ENCODE data around the gene POU2AF1. TPM values are rescaled to one million over a fixed set of nuclear protein-coding genes. Genes with fewer than 3 reads are reported as not detected.
"Not testable (repeated sequence)": the region's sequence is repeated elsewhere in the genome, so short reads cannot be mapped to it uniquely, and the experiment has no call there.

The POU2AF1 gene
- total RNA-seq, 1 donor from 2014 or later = 0.72 TPM

DNA sequence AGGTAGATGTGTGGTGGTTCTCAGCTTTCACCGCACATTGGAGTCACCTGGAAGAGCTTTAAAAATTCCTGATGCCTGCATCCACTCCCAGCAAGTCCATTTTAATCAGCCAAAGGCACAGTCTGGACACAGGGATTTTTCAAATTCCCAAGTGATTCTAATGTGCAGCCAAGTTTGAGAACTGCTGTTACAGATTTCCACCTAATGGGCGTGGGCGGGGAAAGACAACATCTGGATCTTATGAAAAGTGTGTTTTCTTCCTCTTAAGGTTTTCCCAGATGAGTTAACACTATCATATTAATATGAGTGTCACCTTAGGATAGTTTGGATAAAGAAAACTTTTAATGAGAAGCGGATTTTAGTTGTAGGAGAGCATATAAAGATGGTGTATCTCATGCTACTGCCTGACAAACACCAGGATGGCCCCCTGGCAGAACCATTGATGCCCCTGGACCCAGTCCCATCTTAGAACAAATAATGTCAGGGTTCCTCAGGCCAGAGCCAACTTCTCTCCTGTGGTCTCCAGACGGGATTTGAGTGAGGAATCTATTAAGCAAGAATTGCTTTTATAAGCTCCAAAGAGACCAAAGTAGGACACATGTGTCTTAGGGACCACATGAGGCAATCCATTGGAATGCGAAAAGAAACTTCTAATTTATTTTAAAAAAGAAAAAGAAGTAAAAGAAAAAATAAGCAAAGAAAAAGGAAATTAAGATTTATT is 31.9 kb downstream of the POU2AF1 start:
- DNase-seq = peak; percentile 64

GRCh38 chr11:111344032-111344431 is 35.0 kb downstream of the POU2AF1 start:
- DNase-seq = peak; percentile 35

DNA sequence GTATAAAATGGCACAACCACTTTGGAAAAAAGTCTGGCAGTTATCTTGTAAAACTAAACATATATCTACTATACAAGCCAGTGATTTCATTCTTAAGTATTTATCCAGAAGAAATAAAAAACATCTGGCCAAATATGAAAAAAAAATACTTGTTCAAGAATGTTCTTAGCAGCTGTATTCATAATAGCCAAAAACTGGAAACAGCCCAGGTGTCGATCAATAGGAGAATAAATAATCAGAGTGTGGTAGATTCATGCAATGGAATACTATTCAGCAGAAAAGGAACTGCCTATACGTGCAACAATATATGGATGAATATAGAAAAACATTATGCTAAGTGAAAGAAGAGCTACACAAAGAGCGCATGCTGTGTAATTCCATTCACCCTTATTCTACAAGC is 36.7 kb downstream of the POU2AF1 start:
- DNase-seq = no peak

DNA sequence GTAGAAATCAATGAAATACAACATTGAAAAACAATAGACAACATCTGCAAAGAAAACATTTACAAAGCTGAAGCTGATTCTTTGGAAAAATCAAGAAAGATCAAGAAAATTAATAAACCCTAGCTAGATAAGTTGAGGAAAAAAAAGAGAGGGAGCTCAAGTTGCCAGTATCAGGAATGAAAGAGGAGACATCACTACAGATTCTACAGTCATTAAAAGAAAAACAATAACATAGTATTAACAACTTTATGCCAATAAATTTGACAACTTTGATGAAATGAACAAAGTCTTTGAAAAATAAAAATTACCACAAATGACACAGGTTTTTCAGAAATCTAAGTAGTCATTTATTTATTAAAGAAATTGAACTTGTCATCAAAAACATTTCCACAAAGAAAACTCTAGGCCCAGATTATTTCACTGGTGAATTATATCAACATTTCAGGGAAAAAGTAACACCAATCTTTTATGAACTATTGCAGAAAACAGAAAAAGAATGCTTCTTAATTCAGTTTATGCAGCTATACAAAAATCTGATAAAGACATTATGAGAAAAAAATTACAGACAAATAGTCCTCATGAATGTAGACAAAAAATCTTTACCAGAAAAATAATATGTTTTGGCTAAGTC is 39.2 kb downstream of the POU2AF1 start:
- no peak for DNase-seq

- DNase-seq = no peak
Measured at GRCh38 chr11:111336582-111337256, 42.4 kb downstream of the POU2AF1 start.

DNA sequence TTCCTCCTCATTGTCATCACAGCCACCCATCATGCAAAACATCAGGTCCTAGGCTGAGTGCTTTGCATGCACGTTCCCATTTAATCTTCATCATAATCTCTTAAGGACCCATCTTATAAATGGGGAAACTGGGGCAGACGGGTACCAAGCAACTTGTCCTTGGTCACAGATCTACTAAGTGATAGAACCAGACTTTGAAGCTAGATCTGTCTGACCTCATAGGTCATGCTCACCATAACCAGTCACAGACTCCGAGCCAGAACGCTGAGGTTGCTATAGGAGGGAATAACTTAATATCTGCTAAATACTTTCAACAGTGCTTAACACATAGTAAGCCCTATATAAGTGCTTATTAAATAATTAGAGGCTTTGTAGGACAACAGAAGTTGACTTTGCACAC is 43.0 kb downstream of the POU2AF1 start:
- no peak for DNase-seq

- DNase-seq = no peak
Measured at GRCh38 chr11:111335549-111335948, 43.5 kb downstream of the POU2AF1 start.

- DNase-seq = no peak
Measured at GRCh38 chr11:111334532-111335502, 44.3 kb downstream of the POU2AF1 start.

DNA sequence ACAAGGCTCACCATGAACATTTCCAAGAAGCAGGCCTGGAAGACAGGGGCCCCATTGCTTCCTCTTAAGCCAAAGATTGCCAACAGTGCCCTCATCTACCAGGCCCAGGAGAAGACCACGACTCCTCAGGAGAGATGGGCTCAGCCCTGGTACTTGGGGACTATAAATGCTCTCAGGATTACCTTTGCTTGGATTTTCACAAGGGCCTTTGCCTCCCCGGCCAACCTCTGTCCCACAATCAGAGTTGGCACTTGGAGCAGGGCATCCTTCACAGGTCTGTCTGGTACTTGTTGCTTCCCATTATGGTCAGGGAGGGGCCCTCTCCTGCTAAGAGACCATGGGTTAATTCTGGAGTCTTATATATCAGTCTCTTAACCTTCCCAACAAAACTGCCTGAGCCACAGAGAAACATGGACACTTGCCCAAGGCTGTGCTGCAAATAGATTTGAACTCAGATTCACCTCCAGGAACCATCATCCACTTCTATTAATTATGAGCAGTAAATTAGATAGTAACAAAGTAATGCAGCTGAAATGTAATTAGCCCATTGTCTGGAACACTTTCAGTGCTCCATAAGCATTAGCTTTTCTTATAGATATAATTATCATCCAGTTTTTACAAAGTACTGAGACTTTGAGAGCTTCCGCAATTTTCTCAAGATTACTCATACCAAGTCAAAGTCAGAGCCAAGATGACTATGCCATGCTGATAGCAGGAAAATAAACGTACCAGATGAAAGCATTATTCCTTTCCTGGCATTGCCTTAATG is 47.2 kb downstream of the POU2AF1 start:
- no peak for DNase-seq

DNA sequence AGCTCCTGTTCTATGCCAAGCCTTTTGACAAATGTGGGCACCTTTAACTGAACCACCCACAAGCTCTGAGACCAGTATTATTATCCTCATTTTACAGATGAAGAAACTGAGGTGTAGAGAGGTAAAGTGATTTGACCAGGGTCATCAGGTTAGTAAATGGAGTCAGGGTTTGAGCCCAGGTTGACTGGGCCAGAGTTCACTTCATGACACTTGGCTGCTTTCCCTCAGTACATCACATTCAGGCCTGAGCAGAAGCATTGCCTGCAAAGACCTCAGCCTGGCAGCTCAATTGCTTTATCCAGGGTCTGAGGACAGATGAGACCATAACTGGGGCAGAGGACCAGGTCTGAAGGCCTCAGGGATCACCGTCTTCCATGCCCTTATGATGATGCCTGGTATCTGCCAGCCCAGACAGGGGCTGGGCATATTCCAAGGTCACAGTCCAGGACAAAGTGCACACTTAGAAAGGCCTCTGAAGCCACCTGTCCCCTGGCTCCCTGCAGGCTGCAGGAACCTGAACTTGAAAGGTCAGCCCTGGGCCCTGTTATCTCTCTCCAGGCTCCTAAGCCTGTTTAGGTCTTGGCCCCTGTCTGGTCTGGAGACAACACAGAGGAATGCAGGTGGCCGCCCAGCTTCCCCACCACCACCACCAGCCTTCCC is 48.7 kb downstream of the POU2AF1 start:
- DNase-seq = no peak

- DNase-seq = no peak
Measured at GRCh38 chr11:111329306-111330204, 49.5 kb downstream of the POU2AF1 start.

DNA sequence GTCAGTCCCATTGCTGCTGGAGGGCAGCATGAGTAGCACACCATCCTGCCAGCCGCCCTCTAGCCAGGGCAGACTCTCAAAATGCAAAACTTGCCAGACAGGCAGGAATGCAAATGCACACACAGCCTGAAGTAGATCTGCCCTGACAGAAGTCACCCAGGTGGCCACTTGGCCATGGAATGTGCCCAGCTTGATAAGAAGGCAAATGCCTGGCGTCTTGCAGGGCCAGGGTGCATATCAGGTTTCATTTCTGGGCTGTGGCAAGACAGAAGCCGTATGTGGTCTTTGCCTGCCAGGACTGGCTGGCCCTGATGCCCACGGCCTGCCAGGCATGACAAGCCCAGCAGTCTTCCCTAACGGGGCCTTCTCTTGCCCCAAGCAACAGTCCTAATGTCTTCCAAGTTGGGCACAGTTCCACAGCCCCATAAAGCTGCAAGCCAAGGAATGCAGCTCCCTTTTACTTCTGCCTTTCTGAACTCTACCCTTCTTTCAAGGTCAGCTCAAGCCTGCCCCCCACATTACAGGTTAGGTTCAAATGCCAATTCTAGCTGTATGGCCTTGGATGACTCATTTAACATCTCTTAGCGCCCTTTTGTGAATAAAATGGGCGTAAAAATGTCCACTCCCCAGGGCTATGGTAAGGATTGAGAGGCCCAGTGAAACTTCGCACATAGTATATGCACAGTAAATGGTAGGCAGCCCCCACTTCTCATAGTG is 51.0 kb downstream of the POU2AF1 start:
- DNase-seq = peak; percentile 58

DNA sequence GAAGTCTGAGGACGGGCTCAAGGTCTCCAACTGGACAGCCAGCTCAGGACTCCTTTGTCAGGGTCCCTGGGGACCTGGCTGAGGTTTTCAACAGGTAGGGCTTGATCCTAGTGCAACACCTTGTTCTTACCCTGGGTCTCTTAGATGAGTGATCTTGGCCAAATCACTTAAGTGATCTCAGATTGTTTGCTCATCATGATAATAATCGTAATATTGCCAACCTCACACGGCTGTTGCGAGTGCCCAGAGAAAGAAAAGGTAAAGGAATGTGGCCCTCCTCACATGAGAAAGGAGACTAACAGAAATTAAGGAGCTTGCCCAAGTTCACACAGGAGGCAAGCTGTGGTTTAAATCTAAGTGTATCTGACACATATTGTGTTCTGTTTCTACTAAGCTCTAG is 52.3 kb downstream of the POU2AF1 start:
- no peak for DNase-seq

GRCh38 chr11:111325259-111325658 is 53.8 kb downstream of the POU2AF1 start:
- DNase-seq = no peak

DNA sequence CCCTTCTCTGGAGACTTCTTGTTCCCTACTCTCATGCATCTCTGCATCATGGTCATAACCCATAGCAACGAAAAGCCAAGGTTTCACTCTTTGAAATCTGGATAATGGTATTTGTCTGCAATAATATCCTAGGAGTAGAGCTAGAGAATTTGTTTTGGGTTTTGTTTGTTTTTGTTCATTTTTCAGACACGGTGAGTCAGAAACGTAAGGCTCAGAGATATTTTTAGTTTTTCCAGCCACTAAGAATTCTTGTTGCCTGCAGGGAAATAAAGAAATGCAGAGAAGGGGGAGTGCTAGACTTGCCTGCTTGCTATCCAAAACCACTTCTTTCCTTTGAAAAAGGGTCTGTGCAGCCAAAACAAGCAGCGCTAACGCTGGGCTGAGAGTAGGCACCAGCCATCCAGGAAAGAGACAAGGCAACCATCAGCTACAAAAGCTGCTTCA is 54.8 kb downstream of the POU2AF1 start:
- DNase-seq = peak; percentile 62

DNA sequence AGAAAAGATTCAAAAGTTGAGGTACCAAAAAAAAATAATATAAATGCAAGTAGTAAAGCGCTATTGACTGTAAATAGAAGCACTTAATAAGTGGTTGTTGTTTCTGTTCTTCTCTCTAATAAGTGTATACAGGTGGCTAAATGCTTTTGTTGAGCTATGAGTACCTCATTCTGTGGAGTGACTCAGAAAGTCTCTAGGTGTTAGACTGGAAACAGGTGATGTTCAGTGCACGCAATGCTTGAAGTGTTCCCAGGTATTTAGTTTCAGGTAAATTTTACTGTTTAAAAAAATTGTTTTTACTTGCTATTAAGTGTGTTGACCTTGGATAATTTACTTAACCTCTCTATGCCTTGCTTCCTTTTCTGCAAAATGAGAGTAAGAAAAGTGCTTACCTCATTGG is 56.5 kb downstream of the POU2AF1 start:
- no peak for DNase-seq

GRCh38 chr11:111320728-111321568 is 58.1 kb downstream of the POU2AF1 start:
- DNase-seq = peak; percentile 43

GRCh38 chr11:111320199-111320598 is 58.9 kb downstream of the POU2AF1 start:
- DNase-seq = not testable (repeated sequence)
